SKM-1 (cell line): ENCODE results near the gene PITPNB.
A peak's percentile ranks its signal among the peaks of the same experiment; 100 is the strongest.

Source experiments
- DNase-seq: peaks from one replicate; lab custom pipeline; 2025; ENCODE audit not compliant: unreplicated experiment; lab: John Stamatoyannopoulos, UW

PITPNB gene

GRCh38 chr22:27919942-27920755, 1.1 kb upstream of the PITPNB start:
- DNase-seq: no peak

GRCh38 chr22:27918341-27919221, 475 bp downstream of the PITPNB start:
- DNase-seq: no peak

- no peak for DNase-seq
Observed at GRCh38 chr22:27915986-27916385, 3.1 kb downstream of the PITPNB start.

DNA sequence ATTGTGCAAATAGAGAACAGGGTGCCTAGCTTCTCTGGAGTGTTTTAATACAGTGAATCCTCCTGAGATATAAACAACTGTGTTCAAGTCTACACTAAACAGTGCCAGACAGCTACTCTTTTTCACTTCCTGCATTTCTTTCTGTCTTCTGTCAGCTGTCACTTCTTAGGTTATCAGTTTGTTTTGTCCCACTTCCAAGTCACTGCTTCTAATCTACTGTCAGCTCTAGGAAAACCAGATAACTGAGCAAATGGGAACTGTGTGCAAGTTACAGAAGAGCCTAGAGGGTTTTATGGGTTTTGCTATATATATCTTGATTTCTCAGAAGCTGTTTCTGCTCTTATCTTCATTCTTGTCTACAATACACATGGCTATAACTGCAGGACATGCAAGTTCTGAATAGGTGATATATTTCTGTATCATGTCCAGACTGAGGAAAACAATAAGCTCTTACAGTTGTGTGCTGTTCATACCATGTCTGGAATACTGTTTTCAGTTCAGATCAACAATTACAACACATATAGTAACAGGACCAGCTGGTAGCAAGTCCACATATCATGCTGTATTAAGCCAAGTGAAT, 5.8 kb downstream of the PITPNB start:
- no peak for DNase-seq

GRCh38 chr22:27912101-27912500, 7.0 kb downstream of the PITPNB start:
- no peak for DNase-seq

- DNase-seq: no peak
Observed at GRCh38 chr22:27911330-27911729, 7.7 kb downstream of the PITPNB start.

DNA sequence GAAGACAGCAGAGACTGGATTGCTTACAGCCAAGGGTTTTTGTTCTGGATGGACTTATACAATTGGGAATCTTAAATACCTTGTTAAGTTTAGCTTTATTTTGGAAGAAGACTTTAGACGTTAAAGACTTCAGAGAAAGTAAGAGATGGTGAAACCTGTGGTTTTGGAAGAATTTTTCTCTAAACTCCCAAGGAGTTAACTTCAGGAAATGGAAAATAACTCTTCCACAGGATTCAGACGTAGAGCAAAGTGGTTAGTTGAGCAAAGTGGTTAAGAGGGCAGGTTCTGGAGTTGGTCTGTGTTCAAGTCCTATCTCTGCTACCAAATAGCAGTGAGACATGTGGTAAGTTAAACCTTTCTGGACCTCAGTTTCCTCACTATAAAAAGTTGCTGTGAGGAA, 12.8 kb downstream of the PITPNB start:
- DNase-seq: no peak

DNA sequence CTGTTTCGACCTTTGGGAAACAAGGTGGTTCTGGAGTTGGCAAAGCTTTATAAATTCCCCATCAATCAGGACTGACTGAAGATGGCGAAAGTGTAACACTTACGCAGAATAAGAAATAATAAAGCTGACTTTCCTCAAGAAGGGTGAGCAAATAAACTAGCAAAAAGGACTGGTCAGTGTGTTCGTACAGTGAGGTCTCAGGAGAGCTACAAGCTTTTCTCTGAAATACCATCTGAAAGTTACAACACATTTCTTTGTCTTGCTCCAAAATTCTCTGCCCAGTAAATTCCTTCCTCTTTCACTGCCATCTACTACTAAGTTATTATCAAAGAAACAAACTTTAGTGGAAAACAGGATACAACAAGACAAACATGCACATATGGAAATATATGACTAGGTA, 13.4 kb downstream of the PITPNB start:
- no peak for DNase-seq

DNA sequence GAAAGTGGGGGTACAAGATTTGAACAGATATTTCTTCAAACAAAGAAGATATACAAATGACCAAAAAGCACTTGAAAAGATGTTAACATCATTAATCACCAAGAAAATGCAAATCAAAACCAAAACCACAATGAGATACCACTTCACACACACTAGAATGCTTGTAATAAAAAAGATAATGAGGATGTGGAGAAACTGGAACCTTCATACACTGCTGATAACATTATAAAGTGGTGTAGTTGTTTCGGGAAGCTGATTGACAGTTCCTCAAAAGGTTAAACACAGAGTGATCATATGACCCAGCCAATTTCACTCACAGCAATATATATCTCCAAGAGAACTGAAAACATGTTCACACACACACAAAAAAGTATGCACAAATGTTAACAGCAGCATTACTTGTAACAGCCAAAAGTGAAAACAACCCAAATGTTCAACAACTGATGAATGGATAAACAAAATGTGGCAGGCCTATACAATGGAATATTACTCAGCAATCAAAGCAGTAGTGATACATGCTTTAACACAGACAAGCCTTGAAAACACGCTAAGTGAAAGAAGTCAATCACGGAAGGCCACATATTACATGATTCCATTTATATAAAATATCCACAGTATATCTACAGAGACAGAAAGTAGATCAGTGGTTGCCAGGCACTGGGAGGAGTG, 15.1 kb downstream of the PITPNB start:
- no peak for DNase-seq

GRCh38 chr22:27900153-27900552, 18.9 kb downstream of the PITPNB start:
- no peak for DNase-seq

- no peak for DNase-seq
Observed at GRCh38 chr22:27896245-27896644, 22.8 kb downstream of the PITPNB start.

DNA sequence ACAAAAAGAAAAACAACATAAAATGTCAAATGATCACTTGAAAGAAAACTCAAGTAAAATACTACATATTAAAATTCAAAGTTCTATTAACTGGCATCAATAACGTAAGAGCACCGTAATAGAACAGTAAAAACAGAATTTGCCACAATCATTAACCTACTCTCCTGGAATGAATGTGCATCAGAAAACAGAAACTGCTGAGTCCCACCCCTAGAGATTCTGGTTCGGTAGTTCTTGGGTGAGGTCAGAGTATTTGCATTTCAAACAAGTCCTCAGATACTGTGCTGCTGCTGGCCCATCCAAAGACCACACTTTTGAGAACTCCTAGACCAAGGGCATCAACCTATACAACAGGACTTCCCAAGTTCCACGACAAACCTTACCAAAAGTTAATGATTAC, 23.5 kb downstream of the PITPNB start:
- no peak for DNase-seq

DNA sequence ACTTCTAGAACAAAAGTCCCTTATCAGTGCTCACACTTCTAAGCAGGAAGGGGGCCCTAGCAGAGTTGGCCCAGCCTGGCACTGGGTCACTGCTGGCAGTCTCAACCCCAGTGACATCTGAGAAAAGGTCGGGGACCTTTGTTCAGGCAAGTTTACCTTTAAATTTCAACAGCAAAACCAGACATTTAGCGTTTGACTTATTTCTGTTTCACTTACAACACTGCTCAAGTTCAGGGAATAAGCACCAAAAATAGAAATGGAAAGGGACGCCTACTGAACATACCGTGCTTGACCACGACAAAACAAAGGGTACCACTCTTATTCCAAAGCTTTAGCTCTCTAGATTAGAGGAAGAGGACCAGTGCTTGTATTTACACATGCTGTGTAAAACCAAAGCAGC, 26.2 kb downstream of the PITPNB start:
- no peak for DNase-seq

- no peak for DNase-seq
Observed at GRCh38 chr22:27892064-27892463, 27.0 kb downstream of the PITPNB start.

- no peak for DNase-seq
Observed at GRCh38 chr22:27888310-27888709, 30.7 kb downstream of the PITPNB start.

DNA sequence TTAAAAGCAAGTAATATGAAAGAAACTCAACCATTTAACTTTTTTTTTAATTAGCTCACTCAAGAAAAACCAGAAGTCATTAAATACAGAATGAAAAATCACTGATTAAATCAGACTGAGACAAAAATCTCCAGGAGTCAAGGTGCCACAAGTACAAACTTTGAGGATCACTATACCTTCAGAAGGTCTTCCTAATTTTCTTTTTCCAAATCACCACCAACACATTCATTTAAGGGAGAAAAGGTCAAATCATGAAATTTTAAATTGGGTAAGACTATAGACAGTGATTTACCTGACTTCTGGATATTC, 32.3 kb downstream of the PITPNB start:
- no peak for DNase-seq

GRCh38 chr22:27885977-27886842, 32.8 kb downstream of the PITPNB start:
- DNase-seq: peak; percentile 6

DNA sequence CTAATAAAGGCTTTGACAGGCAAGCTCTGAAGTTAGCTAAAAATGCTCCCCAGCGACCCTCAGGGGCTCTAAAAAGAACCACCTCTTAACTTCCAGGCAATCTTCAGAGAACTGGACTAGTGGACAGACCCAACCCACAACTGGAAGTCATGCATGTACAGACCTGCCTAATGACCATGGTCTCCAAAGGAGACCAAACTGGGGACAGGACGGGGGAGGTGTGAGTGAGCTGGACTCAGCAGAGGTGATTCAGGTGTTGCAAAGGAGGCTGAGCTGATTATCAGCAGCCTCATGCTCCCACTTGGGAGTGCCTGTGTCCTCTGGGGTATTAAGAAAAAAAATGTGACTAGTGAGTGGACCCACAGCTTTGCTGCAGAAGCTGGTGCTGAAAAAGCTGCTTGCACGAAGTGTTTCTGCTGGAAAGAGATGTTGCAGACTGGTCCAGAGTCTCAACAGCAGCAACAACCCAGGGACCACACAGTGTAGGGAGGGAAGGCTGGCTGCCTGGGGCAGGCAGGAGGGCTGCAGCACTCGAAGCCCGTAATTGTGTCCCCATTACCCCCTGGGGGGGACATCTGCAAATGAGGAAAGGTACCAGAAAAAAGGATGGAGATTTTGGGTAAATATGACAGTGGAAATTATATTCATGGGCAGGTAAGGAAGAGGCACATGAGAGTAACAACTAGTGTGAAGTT, 35.3 kb downstream of the PITPNB start:
- no peak for DNase-seq

DNA sequence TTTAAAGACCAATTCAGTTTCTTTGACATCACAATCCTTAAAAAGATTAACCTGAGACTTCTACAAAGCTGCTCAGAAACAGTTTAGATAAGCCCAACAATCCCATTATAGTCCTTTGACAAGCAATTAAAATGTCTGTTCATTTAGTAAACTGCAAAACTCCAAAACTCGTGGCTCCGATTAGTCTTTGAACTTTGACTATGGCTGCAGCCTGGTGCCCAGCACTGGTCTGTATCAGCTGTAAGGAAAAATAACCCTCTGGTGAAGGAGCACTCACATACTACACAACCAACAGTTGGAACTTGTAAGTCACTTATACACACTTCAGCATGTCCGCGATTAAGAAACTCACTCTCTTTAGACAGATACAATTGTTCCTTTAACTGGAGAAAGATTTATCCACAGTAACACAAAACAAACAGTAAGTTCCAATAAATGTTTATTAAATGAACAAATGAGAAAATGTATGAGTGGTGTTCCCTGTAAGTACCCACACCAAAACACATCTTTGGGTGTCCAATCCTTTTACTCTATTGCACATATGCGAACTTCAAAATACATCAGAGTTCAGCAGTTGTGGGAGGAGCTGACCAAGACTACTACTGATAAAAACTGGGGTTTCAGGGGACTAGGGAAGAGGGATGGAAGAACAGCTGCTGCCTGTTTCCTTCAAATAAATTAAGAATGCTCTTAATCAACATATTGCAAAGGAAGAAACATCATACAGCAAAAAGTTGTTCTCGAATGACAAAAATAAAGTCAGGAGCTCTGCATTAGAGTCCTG, 36.4 kb downstream of the PITPNB start:
- DNase-seq: no peak
